ENCODE data around the gene TSPAN4. TPM values are rescaled to one million over a fixed set of nuclear protein-coding genes. Genes with fewer than 3 reads are reported as not detected.

The TSPAN4 gene
- total RNA-seq (100 to 1,000 TPM in 1 of 2 donors, 10 to 100 TPM in 1; 68.3 to 135 TPM), polyA plus RNA-seq (100 to 1,000 TPM; 133 to 197 TPM)
- long read RNA-seq, donor 1, transcript TSPAN4-203 (9 exons, 1,423 nt): major isoform, 12 of 42 reads
- long read RNA-seq, donor 1, transcript TSPAN4-205 (9 exons, 1,426 nt): minor isoform, 7 of 42 reads
- long read RNA-seq, donor 1, transcript TSPAN4-206 (9 exons, 1,430 nt): minor isoform, 10 of 42 reads
- long read RNA-seq, donor 1, partial matches to known transcripts: 5 of 42 reads
- long read RNA-seq, donor 1, other reads (novel, unspliced or antisense): 6 of 42 reads
- long read RNA-seq, donor 2, partial matches to known transcripts: 17 of 20 reads
- long read RNA-seq, donor 2, other reads (novel, unspliced or antisense): 0 of 20 reads
- long read RNA-seq, donor 3, partial matches to known transcripts: 0 of 7 reads
- long read RNA-seq, donor 3, other reads (novel, unspliced or antisense): 0 of 7 reads
- long read RNA-seq, donor 4, partial matches to known transcripts: 21 of 30 reads
- long read RNA-seq, donor 4, other reads (novel, unspliced or antisense): 0 of 30 reads
- long read RNA-seq, donor 5, transcript TSPAN4-203 (9 exons, 1,423 nt): major isoform, 11 of 41 reads
- long read RNA-seq, donor 5, transcript TSPAN4-205 (9 exons, 1,426 nt): minor isoform, 5 of 41 reads
- long read RNA-seq, donor 5, partial matches to known transcripts: 10 of 41 reads
- long read RNA-seq, donor 5, other reads (novel, unspliced or antisense): 8 of 41 reads

- DNase-seq (peak; percentile 89 to 93 (median 89)), ATAC-seq (ENCODE audit: insufficient read depth, low FRiP score) (peak; percentile 75)
- H3K4me3 ChIP-seq: peak within 1 kb of the TSS; percentile 70
- WGBS, 2 donors: 0 to 1% methylated on average over 66 to 87 of the region's 87 CpGs
- peak within 1 kb of the TSS; percentile 95 to 97 for H3K27ac ChIP-seq (ENCODE audit: low read depth in 1 of 2, low read length in 1 of 2)
- TF ChIP-seq CTCF (IDR thresholded peaks at IDR 0.05; ENCODE audit: control extremely low read depth, extremely low read depth): no peak
- H3K27me3 ChIP-seq (ENCODE audit: control insufficient read depth in 3 of 3, insufficient read depth in 3 of 3, low read length in 2 of 3): no peaks in the 10 kb centered on the region
- peaks cover 6 to 42% (median 33%) of the 10 kb centered on the region in 5 donors for H3K4me1 ChIP-seq (ENCODE audit: control insufficient read depth in 5 of 5, insufficient read depth in 5 of 5, low read length in 5 of 5)
- H3K9ac ChIP-seq (ENCODE audit: insufficient read depth in 1 of 2, low read length in 2 of 2): no peak within 1 kb of the TSS
- no peaks in the 10 kb centered on the region for H3K9me3 ChIP-seq (ENCODE audit: control insufficient read depth in 4 of 4, insufficient read depth in 3 of 4, low read length in 3 of 4)
- H3K36me3 ChIP-seq (ENCODE audit: control insufficient read depth in 4 of 4, insufficient read depth in 4 of 4, low read length in 4 of 4): peaks cover 3 to 35% (median 10%) of the 10 kb centered on the region in 4 donors
Observed at GRCh38 chr11:842370-843002, at the start of gene TSPAN4, which contains the start of gene POLR2L. Gene TSPAN4, plus strand, starts transcription at chr11:842852. Its CDS starts 7,453 bp downstream, at chr11:850305. Gene POLR2L, minus strand, starts transcription at chr11:842529. Its CDS starts 21 bp downstream, at chr11:842508.

- DNase-seq (no peak), ATAC-seq (ENCODE audit: insufficient read depth, low FRiP score) (no peak)
- Histone ChIP-seq H3K27ac (ENCODE audit: low read depth in 1 of 2, low read length in 1 of 2) (no peak overlapping the region), H3K27me3 (ENCODE audit: control insufficient read depth in 3 of 3, insufficient read depth in 3 of 3, low read length in 2 of 3) (no peaks in the 10 kb centered on the region), H3K4me3 (no peak overlapping the region), H3K9me3 (ENCODE audit: control insufficient read depth in 4 of 4, insufficient read depth in 3 of 4, low read length in 3 of 4) (no peaks in the 10 kb centered on the region), H3K9ac (ENCODE audit: insufficient read depth in 1 of 2, low read length in 2 of 2) (no peak overlapping the region), H3K4me1 (ENCODE audit: control insufficient read depth in 5 of 5, insufficient read depth in 5 of 5, low read length in 5 of 5) (peaks cover 0 to 22% (median 15%) of the 10 kb centered on the region in 5 donors), H3K36me3 (ENCODE audit: control insufficient read depth in 4 of 4, insufficient read depth in 4 of 4, low read length in 4 of 4) (peaks cover 0 to 28% (median 7%) of the 10 kb centered on the region in 4 donors)
- WGBS, 2 donors: 95% methylated on average over 13 of the region's 13 CpGs
- no peak for TF ChIP-seq CTCF (IDR thresholded peaks at IDR 0.05; ENCODE audit: control extremely low read depth, extremely low read depth)
Observed at GRCh38 chr11:792873-793272, 49.8 kb upstream of the TSPAN4 start.

DNA sequence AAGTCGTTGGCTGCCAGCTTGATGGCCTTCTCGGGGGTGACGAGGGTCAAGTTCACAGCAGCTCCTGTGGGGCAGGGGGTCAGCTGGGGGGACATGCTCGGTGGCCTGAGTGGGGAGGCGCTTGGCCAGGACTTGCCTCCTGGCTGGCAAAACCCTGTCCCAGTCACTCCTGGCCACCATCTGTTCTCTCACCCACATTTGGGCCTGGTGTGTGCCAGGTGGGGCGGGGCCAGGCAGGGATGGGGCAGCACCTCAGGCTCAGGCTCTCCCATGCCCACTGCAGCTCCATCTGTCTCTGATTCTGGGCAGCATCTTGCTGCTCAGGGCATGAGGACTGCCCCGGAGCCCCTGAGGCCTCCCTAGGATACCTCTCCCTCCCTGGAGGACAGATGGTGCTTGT, 49.1 kb upstream of the TSPAN4 start:
- Histone ChIP-seq H3K4me1 (ENCODE audit: control insufficient read depth in 5 of 5, insufficient read depth in 5 of 5, low read length in 5 of 5) (peaks cover 0 to 22% (median 15%) of the 10 kb centered on the region in 5 donors), H3K36me3 (ENCODE audit: control insufficient read depth in 4 of 4, insufficient read depth in 4 of 4, low read length in 4 of 4) (peaks cover 0 to 28% (median 7%) of the 10 kb centered on the region in 4 donors), H3K4me3 (no peak overlapping the region), H3K9ac (ENCODE audit: insufficient read depth in 1 of 2, low read length in 2 of 2) (no peak overlapping the region), H3K27ac (ENCODE audit: low read depth in 1 of 2, low read length in 1 of 2) (no peak overlapping the region), H3K27me3 (ENCODE audit: control insufficient read depth in 3 of 3, insufficient read depth in 3 of 3, low read length in 2 of 3) (no peaks in the 10 kb centered on the region), H3K9me3 (ENCODE audit: control insufficient read depth in 4 of 4, insufficient read depth in 3 of 4, low read length in 3 of 4) (no peaks in the 10 kb centered on the region)
- DNase-seq: no peak
- no peak for TF ChIP-seq CTCF (IDR thresholded peaks at IDR 0.05; ENCODE audit: control extremely low read depth, extremely low read depth)
- ATAC-seq (ENCODE audit: insufficient read depth, low FRiP score): no peak
- 90 to 95% methylated on average over 7 of the region's 7 CpGs for WGBS, 2 donors
